Right cardiac atrium (tissue), 5 donors: Measurements from ENCODE around the gene NBPF4. TPM values are rescaled to one million over a fixed set of nuclear protein-coding genes. Genes with fewer than 3 reads are reported as not detected.
"Not testable (repeated sequence)": the region's sequence is repeated elsewhere in the genome, so short reads cannot be mapped to it uniquely, and the experiment has no call there.

Source experiments
- ATAC-seq, 2 donors: fragments of 200-7000 bp; cut with Tn5 transposase; one replicate each; pipeline versions ENCODE4 v1.8.0 to v1.9.1; 2020; ENCODE audit warnings: moderate library complexity in 2 of 2, mild to moderate bottlenecking in 1 of 2
- DNase-seq, 3 donors: peaks; one replicate each; pipeline ENCODE4 v3.0.0-alpha.2; 2020
- H3K27ac ChIP-seq: one replicate; pipeline ENCODE4 v1.5.1; 2013; ENCODE audit warnings: mild to moderate bottlenecking, low read length, control low read depth, moderate library complexity
- H3K27me3 ChIP-seq: one replicate; pipeline ENCODE4 v1.6.1; 2013; ENCODE audit not compliant: control insufficient read depth, insufficient read depth
- H3K4me1 ChIP-seq: one replicate; pipeline ENCODE4 v1.6.1; 2013; ENCODE audit warnings: low read length; ENCODE audit not compliant: control insufficient read depth, insufficient read depth
- H3K4me3 ChIP-seq: one replicate; pipeline ENCODE4 v1.5.1; 2013; ENCODE audit warnings: low read length, control low read depth
- H3K9me3 ChIP-seq: one replicate; pipeline ENCODE4 v1.6.1; 2013; ENCODE audit warnings: low read length; ENCODE audit not compliant: control insufficient read depth
- WGBS: extraction: QIAGEN DNeasy Blood & Tissue Kit; methylation state at CpG from one replicate; pipeline ENCODE4 v1.1.7; 2013; 5-methylcytosine and 5-hydroxymethylcytosine counted together
- intact Hi-C, 4 donors: fragments of 100-400 bp; cut with DNase I; formaldehyde crosslinking; loops; one replicate each; pipeline versions ENCODE4 v1.11.0 to v1.14.0; 2022 to 2023
- polyA plus RNA-seq: library from polyadenylated mRNA; stranded (reverse); fragments of 200-250 nt; gene quantifications from one replicate; pipeline ENCODE4 v1.2.3, GENCODE V29; 2013
- total RNA-seq, 4 donors: library from RNA; stranded (reverse); fragmentation: NEBNext Ultra II Directional; extraction: Animal tissue kit (Norgen Biotek cat#: 25700); gene quantifications; one replicate each; pipeline ENCODE4 v1.2.1, GENCODE V29; 2021
- donor health status: healthy with polysubstance abuse.
- donor health status: DM: no; HTN: yes; CAD: no.
- donor health status: DM: no; HTN: no; CAD: no.
- donor health status: DM: no; HTN: yes; CAD: no; lungs with severe emphysema.
- donor health status: DM: yes; HTN: yes; CAD: no.

The NBPF4 gene
- total and polyA plus RNA-seq, 5 donors = not detected

- H3K4me3 ChIP-seq, H3K9me3 ChIP-seq, H3K27ac ChIP-seq, ATAC-seq, DNase-seq, H3K4me1 ChIP-seq, H3K27me3 ChIP-seq, intact Hi-C loops: not testable (repeated sequence)
- WGBS = no CpG with 5 or more reads among the region's 3 CpGs
Observed at GRCh38 chr1:108232183-108232582, 11.7 kb downstream of the NBPF4 start.

- H3K4me3 ChIP-seq, H3K27ac ChIP-seq, H3K27me3 ChIP-seq, intact Hi-C loops, H3K9me3 ChIP-seq, DNase-seq, H3K4me1 ChIP-seq, ATAC-seq: not testable (repeated sequence)
- no CpG with 5 or more reads among the region's 3 CpGs for WGBS
Observed at GRCh38 chr1:108229976-108230375, 13.9 kb downstream of the NBPF4 start.

- ATAC-seq, H3K9me3 ChIP-seq, H3K27me3 ChIP-seq, DNase-seq, H3K4me1 ChIP-seq, intact Hi-C loops, H3K27ac ChIP-seq, H3K4me3 ChIP-seq: not testable (repeated sequence)
- no CpG with 5 or more reads among the region's 7 CpGs for WGBS
Observed at GRCh38 chr1:108227772-108228171, 16.1 kb downstream of the NBPF4 start.

- H3K27me3 ChIP-seq, DNase-seq, intact Hi-C loops, H3K4me1 ChIP-seq, H3K9me3 ChIP-seq, ATAC-seq, H3K27ac ChIP-seq, H3K4me3 ChIP-seq: not testable (repeated sequence)
- 67% methylated on average over 1 of the region's 4 CpGs for WGBS
Observed at GRCh38 chr1:108226855-108227254, 17.0 kb downstream of the NBPF4 start.

- ATAC-seq, H3K4me3 ChIP-seq, H3K27me3 ChIP-seq, H3K4me1 ChIP-seq, intact Hi-C loops, DNase-seq, H3K27ac ChIP-seq, H3K9me3 ChIP-seq: not testable (repeated sequence)
- WGBS = 77% methylated on average over 7 of the region's 7 CpGs
Observed at GRCh38 chr1:108223226-108223625, 20.6 kb downstream of the NBPF4 start.

- DNase-seq, H3K27ac ChIP-seq, ATAC-seq, intact Hi-C loops, H3K4me1 ChIP-seq, H3K27me3 ChIP-seq, H3K4me3 ChIP-seq, H3K9me3 ChIP-seq: not testable (repeated sequence)
- 88% methylated on average over 14 of the region's 14 CpGs for WGBS
Observed at GRCh38 chr1:108217515-108218174, 26.2 kb downstream of the NBPF4 start.

- DNase-seq, H3K27ac ChIP-seq, intact Hi-C loops, H3K4me3 ChIP-seq, H3K9me3 ChIP-seq, H3K4me1 ChIP-seq, ATAC-seq, H3K27me3 ChIP-seq: not testable (repeated sequence)
- 63% methylated on average over 2 of the region's 2 CpGs for WGBS
Observed at GRCh38 chr1:108217007-108217406, 26.9 kb downstream of the NBPF4 start.

GRCh38 chr1:108216028-108216890 lies 27.6 kb downstream of the NBPF4 start:
- H3K27ac ChIP-seq, H3K9me3 ChIP-seq, DNase-seq, H3K4me3 ChIP-seq, ATAC-seq, H3K4me1 ChIP-seq, intact Hi-C loops, H3K27me3 ChIP-seq: not testable (repeated sequence)
- 74% methylated on average over 6 of the region's 6 CpGs for WGBS

- H3K27ac ChIP-seq, ATAC-seq, H3K27me3 ChIP-seq, H3K9me3 ChIP-seq, H3K4me1 ChIP-seq, DNase-seq, H3K4me3 ChIP-seq, intact Hi-C loops: not testable (repeated sequence)
- 14% methylated on average over 4 of the region's 5 CpGs for WGBS
Observed at GRCh38 chr1:108214641-108215465, 29.0 kb downstream of the NBPF4 start.

GRCh38 chr1:108211014-108211413 lies 32.9 kb downstream of the NBPF4 start:
- H3K27ac ChIP-seq = no peak overlapping the region
- no peaks in the 10 kb centered on the region for H3K4me1 ChIP-seq
- H3K9me3 ChIP-seq = no peaks in the 10 kb centered on the region
- DNase-seq (no peak), ATAC-seq (no peak)
- intact Hi-C loops = no loop called here
- no peak overlapping the region for H3K4me3 ChIP-seq
- no peaks in the 10 kb centered on the region for H3K27me3 ChIP-seq
- WGBS = 81% methylated on average over 1 of the region's 1 CpG
